HPDE6-E6E7 (cell line): ENCODE data around the gene TINAG.

Experiments
- DNase-seq: peaks from one replicate; pipeline ENCODE4 v3.0.0; 2011; ENCODE audit warnings: missing footprints; ENCODE audit errors: extremely low spot score

TINAG gene

GRCh38 chr6:54308289-54308985 lies at the start of gene TINAG:
TINAG (plus strand) TSS chr6:54308441; CDS start chr6:54308551, 110 bp downstream.
- DNase-seq: no peak

- DNase-seq: no peak
These were observed 48.2 kb upstream of the TINAG start for GRCh38 chr6:54260025-54260424.

GRCh38 chr6:54262499-54262898 lies 45.7 kb upstream of the TINAG start:
- no peak for DNase-seq

GRCh38 chr6:54262971-54263370 lies 45.3 kb upstream of the TINAG start:
- DNase-seq: no peak

- DNase-seq: no peak
These were observed 43.5 kb upstream of the TINAG start for GRCh38 chr6:54264581-54265272.

GRCh38 chr6:54266400-54266923 lies 41.8 kb upstream of the TINAG start:
- DNase-seq: no peak

- DNase-seq: no peak
These were observed 40.4 kb upstream of the TINAG start for GRCh38 chr6:54267798-54268197.

GRCh38 chr6:54273214-54273820 lies 34.9 kb upstream of the TINAG start:
- no peak for DNase-seq

- DNase-seq: no peak
These were observed 33.9 kb upstream of the TINAG start for GRCh38 chr6:54274383-54274782.

GRCh38 chr6:54282186-54282585 lies 26.1 kb upstream of the TINAG start:
- DNase-seq: no peak

- DNase-seq: no peak
These were observed 23.9 kb upstream of the TINAG start for GRCh38 chr6:54284161-54284860.

- no peak for DNase-seq
These were observed 22.6 kb upstream of the TINAG start for GRCh38 chr6:54285595-54285994.

GRCh38 chr6:54286141-54286540 lies 22.1 kb upstream of the TINAG start:
- peak; percentile 17 for DNase-seq

GRCh38 chr6:54288474-54288873 lies 19.8 kb upstream of the TINAG start:
- DNase-seq: no peak

GRCh38 chr6:54289426-54289825 lies 18.8 kb upstream of the TINAG start:
- DNase-seq: no peak

- DNase-seq: peak; percentile 57
These were observed 17.1 kb upstream of the TINAG start for GRCh38 chr6:54291146-54291545.

- peak; percentile 34 for DNase-seq
These were observed 16.5 kb upstream of the TINAG start for GRCh38 chr6:54291738-54292137.

- DNase-seq: no peak
These were observed 13.2 kb upstream of the TINAG start for GRCh38 chr6:54294965-54295532.

GRCh38 chr6:54299542-54300269 lies 8.5 kb upstream of the TINAG start:
- DNase-seq: no peak

GRCh38 chr6:54301770-54302169 lies 6.5 kb upstream of the TINAG start:
- no peak for DNase-seq

- no peak for DNase-seq
These were observed 766 bp upstream of the TINAG start for GRCh38 chr6:54307439-54307910.
